HG02798 (cell line): ENCODE results near the gene MSANTD4.
"Not testable (repeated sequence)": the region's sequence is repeated elsewhere in the genome, so short reads cannot be mapped to it uniquely, and the experiment has no call there.

Experiments used
- ATAC-seq: cut with Tn5 transposase; IDR thresholded peaks from one replicate; pipeline ENCODE4 v1.9.1; 2021; ENCODE audit warnings: mild to moderate bottlenecking; ENCODE audit not compliant: unreplicated experiment, poor library complexity

Gene MSANTD4

GRCh38 chr11:106021967-106022794 lies at the start of gene MSANTD4:
Gene MSANTD4, minus strand, starts transcription at chr11:106022240. Its CDS starts 11,323 bp downstream, at chr11:106010917.
- peak; percentile 97 for ATAC-seq

GRCh38 chr11:106070606-106071005 lies 48.6 kb upstream of the MSANTD4 start:
- no peak for ATAC-seq

GRCh38 chr11:106063009-106063408 lies 41.0 kb upstream of the MSANTD4 start:
- ATAC-seq, result peak; percentile 65

- peak; percentile 73 for ATAC-seq
Measured at GRCh38 chr11:106061954-106062949, 40.2 kb upstream of the MSANTD4 start.

GRCh38 chr11:106061249-106061784 lies 39.3 kb upstream of the MSANTD4 start:
- ATAC-seq, result peak; percentile 27

GRCh38 chr11:106059617-106060016 lies 37.6 kb upstream of the MSANTD4 start:
- ATAC-seq, result no peak

GRCh38 chr11:106058377-106058776 lies 36.3 kb upstream of the MSANTD4 start:
- ATAC-seq, result not testable (repeated sequence)

GRCh38 chr11:106051103-106051502 lies 29.1 kb upstream of the MSANTD4 start:
- ATAC-seq, result no peak

GRCh38 chr11:106049727-106050476 lies 27.9 kb upstream of the MSANTD4 start:
- ATAC-seq, result no peak

- ATAC-seq, result no peak
Measured at GRCh38 chr11:106047631-106048030, 25.6 kb upstream of the MSANTD4 start.

- no peak for ATAC-seq
Measured at GRCh38 chr11:106043540-106043939, 21.5 kb upstream of the MSANTD4 start.

- no peak for ATAC-seq
Measured at GRCh38 chr11:106032861-106033260, 10.8 kb upstream of the MSANTD4 start.

GRCh38 chr11:106031936-106032335 lies 9.9 kb upstream of the MSANTD4 start:
- no peak for ATAC-seq

GRCh38 chr11:106031202-106031810 lies 9.3 kb upstream of the MSANTD4 start:
- ATAC-seq, result no peak

GRCh38 chr11:106030609-106031008 lies 8.6 kb upstream of the MSANTD4 start:
- no peak for ATAC-seq

GRCh38 chr11:106022795-106023275 lies 795 bp upstream of the MSANTD4 start:
- no peak for ATAC-seq

- ATAC-seq, result peak; percentile 3
Measured at GRCh38 chr11:106021181-106021966, 666 bp downstream of the MSANTD4 start.

- no peak for ATAC-seq
Measured at GRCh38 chr11:106017093-106017492, 4.9 kb downstream of the MSANTD4 start.

- no peak for ATAC-seq
Measured at GRCh38 chr11:106015066-106015465, 7.0 kb downstream of the MSANTD4 start.
